Activated naive CD8-positive, alpha-beta T cell (primary cell): ENCODE measurements around the gene VSIG8.
A peak's percentile ranks its signal among the peaks of the same experiment; 100 is the strongest.

ENCODE experiments used
- H3K27ac Mint-ChIP-seq: one replicate; pipeline ENCODE4 v1.8.0; 2021; ENCODE audit warnings: mixed read lengths
- H3K27me3 Mint-ChIP-seq: one replicate; pipeline ENCODE4 v1.8.0; 2021; ENCODE audit warnings: mixed read lengths
- H3K36me3 Mint-ChIP-seq: one replicate; pipeline ENCODE4 v1.8.0; 2021; ENCODE audit warnings: mixed read lengths
- H3K4me1 Mint-ChIP-seq: one replicate; pipeline ENCODE4 v1.8.0; 2021; ENCODE audit warnings: low read depth, mixed read lengths
- H3K4me3 Mint-ChIP-seq: one replicate; pipeline ENCODE4 v1.8.0; 2021; ENCODE audit warnings: mild to moderate bottlenecking, mixed read lengths
- H3K9me3 Mint-ChIP-seq: one replicate; pipeline ENCODE4 v1.8.0; 2021; ENCODE audit warnings: low read depth, mixed read lengths

Gene VSIG8

GRCh38 chr1:159872891-159873290 is 10.4 kb upstream of the VSIG8 start:
- peaks cover 4% of the 10 kb centered on the region for H3K27me3 Mint-ChIP-seq
- no peak overlapping the region for H3K4me3 Mint-ChIP-seq
- no peaks in the 10 kb centered on the region for H3K36me3 Mint-ChIP-seq
- no peak overlapping the region for H3K27ac Mint-ChIP-seq
- no peaks in the 10 kb centered on the region for H3K9me3 Mint-ChIP-seq
- peaks cover 9% of the 10 kb centered on the region for H3K4me1 Mint-ChIP-seq

DNA sequence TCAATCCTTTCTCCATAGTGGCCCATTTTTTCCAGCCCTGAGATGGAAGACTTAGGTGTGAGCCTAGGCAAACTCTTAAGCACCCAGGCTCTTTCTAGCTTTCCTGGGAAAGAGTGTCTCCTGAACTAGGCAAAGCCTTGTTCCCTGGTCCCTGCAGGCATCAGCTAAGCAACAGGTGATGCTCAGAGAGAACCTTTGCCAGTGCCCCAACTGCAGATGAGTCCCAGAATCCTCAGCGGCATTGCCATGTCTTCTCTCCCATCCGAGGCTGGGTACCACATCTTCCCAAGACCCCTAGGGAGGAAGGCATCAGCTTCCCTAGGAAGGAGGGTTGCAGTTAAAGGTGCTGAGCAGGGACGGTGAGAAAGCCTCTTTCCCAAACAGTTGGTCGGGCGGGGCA is 8.2 kb upstream of the VSIG8 start:
- no peaks in the 10 kb centered on the region for H3K36me3 Mint-ChIP-seq
- H3K4me1 Mint-ChIP-seq: peaks cover 20% of the 10 kb centered on the region
- H3K27me3 Mint-ChIP-seq: peaks cover 4% of the 10 kb centered on the region
- H3K9me3 Mint-ChIP-seq: no peaks in the 10 kb centered on the region
- no peak overlapping the region for H3K27ac Mint-ChIP-seq
- no peak overlapping the region for H3K4me3 Mint-ChIP-seq

DNA sequence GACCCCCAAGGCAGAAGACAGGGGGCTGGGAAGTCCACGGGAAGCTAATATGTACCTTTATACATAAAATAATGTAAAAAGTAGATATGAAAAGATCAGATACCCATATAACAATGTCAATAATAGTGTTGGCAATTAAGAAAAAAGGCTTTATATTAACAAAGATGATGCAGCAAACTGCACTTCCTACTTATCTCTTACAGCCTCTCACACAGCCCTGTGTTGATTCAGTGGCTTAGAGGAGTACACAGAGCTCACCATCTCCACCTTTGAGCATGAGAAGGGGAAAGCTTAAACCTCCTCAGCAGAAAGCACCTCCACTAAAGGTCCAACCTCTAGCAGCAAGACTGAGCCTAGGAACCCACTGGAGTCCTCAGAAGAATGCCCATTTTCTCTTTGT is 7.2 kb upstream of the VSIG8 start:
- Mint-ChIP-seq H3K4me3 (no peak overlapping the region), H3K27me3 (peaks cover 4% of the 10 kb centered on the region), H3K36me3 (no peaks in the 10 kb centered on the region), H3K27ac (no peak overlapping the region), H3K4me1 (peaks cover 20% of the 10 kb centered on the region), H3K9me3 (no peaks in the 10 kb centered on the region)

DNA sequence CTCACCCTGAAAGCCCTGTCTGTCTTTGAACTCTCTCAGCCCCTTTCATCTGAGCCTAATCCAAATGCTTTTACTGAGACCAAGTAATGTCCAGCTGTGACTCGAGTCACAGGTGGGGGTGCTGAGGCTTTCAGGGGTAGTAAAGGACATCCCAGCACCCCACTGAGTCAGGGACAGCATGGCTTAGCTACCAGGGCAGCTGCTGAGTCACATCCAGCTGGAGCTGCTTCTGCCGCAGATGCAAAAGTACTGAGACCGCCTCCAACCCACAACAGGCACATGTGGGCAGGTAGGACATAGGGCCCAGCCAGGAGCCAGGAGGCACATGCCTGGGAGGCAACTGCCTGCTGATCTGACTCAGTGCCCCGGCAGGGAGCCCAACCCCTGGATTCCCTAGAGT is 6.7 kb upstream of the VSIG8 start:
- H3K4me3 Mint-ChIP-seq: no peak overlapping the region
- H3K36me3 Mint-ChIP-seq: no peaks in the 10 kb centered on the region
- no peaks in the 10 kb centered on the region for H3K9me3 Mint-ChIP-seq
- no peak overlapping the region for H3K27ac Mint-ChIP-seq
- peaks cover 20% of the 10 kb centered on the region for H3K4me1 Mint-ChIP-seq
- peaks cover 1% of the 10 kb centered on the region for H3K27me3 Mint-ChIP-seq

- Mint-ChIP-seq H3K9me3 (no peaks in the 10 kb centered on the region), H3K27ac (no peak overlapping the region), H3K4me3 (no peak overlapping the region), H3K27me3 (no peaks in the 10 kb centered on the region), H3K4me1 (peaks cover 20% of the 10 kb centered on the region), H3K36me3 (no peaks in the 10 kb centered on the region)
These were observed 6.3 kb upstream of the VSIG8 start for GRCh38 chr1:159868766-159869165.

DNA sequence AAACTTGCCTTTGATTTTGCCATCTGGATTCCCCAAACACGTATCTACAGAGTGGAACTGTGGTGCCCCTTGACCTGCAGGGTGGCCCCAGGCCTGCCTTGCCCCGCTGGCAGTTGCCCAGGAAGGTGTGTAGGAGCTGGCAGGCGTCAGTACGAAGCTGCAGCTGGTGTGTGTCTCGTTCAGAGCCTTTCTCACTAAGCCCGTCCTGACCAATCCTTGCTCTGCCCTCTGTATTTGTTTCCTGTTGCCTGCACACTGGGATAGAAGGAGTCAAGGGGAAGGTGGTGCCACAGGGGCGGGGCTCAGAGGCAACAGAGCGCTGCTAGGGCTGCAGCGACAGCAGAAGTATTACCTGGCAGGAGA is 5.2 kb upstream of the VSIG8 start:
- Mint-ChIP-seq H3K9me3 (no peaks in the 10 kb centered on the region), H3K27ac (no peak overlapping the region), H3K4me1 (peaks cover 20% of the 10 kb centered on the region), H3K36me3 (no peaks in the 10 kb centered on the region), H3K27me3 (no peaks in the 10 kb centered on the region), H3K4me3 (no peak overlapping the region)

- Mint-ChIP-seq H3K4me1 (peaks cover 20% of the 10 kb centered on the region), H3K36me3 (no peaks in the 10 kb centered on the region), H3K4me3 (no peak overlapping the region), H3K27me3 (no peaks in the 10 kb centered on the region), H3K9me3 (no peaks in the 10 kb centered on the region), H3K27ac (no peak overlapping the region)
These were observed 4.6 kb upstream of the VSIG8 start for GRCh38 chr1:159866905-159867663.

- Mint-ChIP-seq H3K27me3 (no peaks in the 10 kb centered on the region), H3K4me1 (peaks cover 20% of the 10 kb centered on the region), H3K27ac (no peak overlapping the region), H3K9me3 (no peaks in the 10 kb centered on the region), H3K4me3 (no peak overlapping the region), H3K36me3 (no peaks in the 10 kb centered on the region)
These were observed 3.6 kb upstream of the VSIG8 start for GRCh38 chr1:159866066-159866465.

- H3K27me3 Mint-ChIP-seq: no peaks in the 10 kb centered on the region
- no peaks in the 10 kb centered on the region for H3K36me3 Mint-ChIP-seq
- no peak overlapping the region for H3K27ac Mint-ChIP-seq
- peaks cover 16% of the 10 kb centered on the region for H3K4me1 Mint-ChIP-seq
- H3K9me3 Mint-ChIP-seq: no peaks in the 10 kb centered on the region
- H3K4me3 Mint-ChIP-seq: no peak overlapping the region
These were observed 1.8 kb upstream of the VSIG8 start for GRCh38 chr1:159864262-159864661.

- no peak overlapping the region for H3K4me3 Mint-ChIP-seq
- H3K27ac Mint-ChIP-seq: no peak overlapping the region
These were observed 426 bp downstream of the VSIG8 start for GRCh38 chr1:159862031-159862430.

GRCh38 chr1:159861218-159861617 is 1.2 kb downstream of the VSIG8 start:
- H3K27ac Mint-ChIP-seq: no peak overlapping the region
- H3K9me3 Mint-ChIP-seq: no peaks in the 10 kb centered on the region
- H3K4me3 Mint-ChIP-seq: no peak overlapping the region
- no peaks in the 10 kb centered on the region for H3K27me3 Mint-ChIP-seq
- peaks cover 5% of the 10 kb centered on the region for H3K4me1 Mint-ChIP-seq
- H3K36me3 Mint-ChIP-seq: no peaks in the 10 kb centered on the region

More at GRCh38 chr1:159862031-159862430, 426 bp downstream of the VSIG8 start:
- peaks cover 9% of the 10 kb centered on the region for H3K4me1 Mint-ChIP-seq
- no peaks in the 10 kb centered on the region for H3K36me3 Mint-ChIP-seq
- no peaks in the 10 kb centered on the region for H3K9me3 Mint-ChIP-seq
- H3K27me3 Mint-ChIP-seq: no peaks in the 10 kb centered on the region

DNA sequence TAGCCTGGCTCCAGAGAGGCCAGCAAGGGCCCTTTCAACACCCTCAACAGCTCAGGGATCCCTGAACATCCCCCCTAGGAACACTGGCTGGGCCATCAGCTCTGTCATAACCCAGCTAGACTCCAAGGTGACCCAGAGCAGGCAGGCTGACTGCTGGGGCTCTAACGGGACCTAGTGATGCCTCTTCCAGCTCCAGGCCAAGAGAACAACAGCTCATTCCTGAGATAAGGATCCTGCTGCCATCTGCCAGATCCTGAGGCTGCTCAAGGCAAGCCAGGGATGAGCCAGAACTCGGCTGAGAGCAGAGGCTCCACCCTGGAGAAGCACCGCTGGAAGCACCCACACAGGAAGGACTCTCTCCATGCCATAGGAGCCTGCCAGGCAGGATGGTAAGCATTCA is 2.0 kb downstream of the VSIG8 start:
- H3K27me3 Mint-ChIP-seq: no peaks in the 10 kb centered on the region
- no peak overlapping the region for H3K4me3 Mint-ChIP-seq
- no peaks in the 10 kb centered on the region for H3K36me3 Mint-ChIP-seq
- no peak overlapping the region for H3K27ac Mint-ChIP-seq
- H3K9me3 Mint-ChIP-seq: no peaks in the 10 kb centered on the region
- H3K4me1 Mint-ChIP-seq: peaks cover 5% of the 10 kb centered on the region

GRCh38 chr1:159859767-159860322 is 2.6 kb downstream of the VSIG8 start:
- H3K36me3 Mint-ChIP-seq: no peaks in the 10 kb centered on the region
- no peaks in the 10 kb centered on the region for H3K27me3 Mint-ChIP-seq
- H3K27ac Mint-ChIP-seq: no peak overlapping the region
- H3K4me3 Mint-ChIP-seq: no peak overlapping the region
- H3K9me3 Mint-ChIP-seq: no peaks in the 10 kb centered on the region
- peaks cover 10% of the 10 kb centered on the region for H3K4me1 Mint-ChIP-seq

GRCh38 chr1:159857889-159858288 is 4.6 kb downstream of the VSIG8 start:
- peaks cover 21% of the 10 kb centered on the region for H3K4me1 Mint-ChIP-seq
- no peak overlapping the region for H3K27ac Mint-ChIP-seq
- no peaks in the 10 kb centered on the region for H3K36me3 Mint-ChIP-seq
- H3K4me3 Mint-ChIP-seq: no peak overlapping the region
- no peaks in the 10 kb centered on the region for H3K27me3 Mint-ChIP-seq
- no peaks in the 10 kb centered on the region for H3K9me3 Mint-ChIP-seq

DNA sequence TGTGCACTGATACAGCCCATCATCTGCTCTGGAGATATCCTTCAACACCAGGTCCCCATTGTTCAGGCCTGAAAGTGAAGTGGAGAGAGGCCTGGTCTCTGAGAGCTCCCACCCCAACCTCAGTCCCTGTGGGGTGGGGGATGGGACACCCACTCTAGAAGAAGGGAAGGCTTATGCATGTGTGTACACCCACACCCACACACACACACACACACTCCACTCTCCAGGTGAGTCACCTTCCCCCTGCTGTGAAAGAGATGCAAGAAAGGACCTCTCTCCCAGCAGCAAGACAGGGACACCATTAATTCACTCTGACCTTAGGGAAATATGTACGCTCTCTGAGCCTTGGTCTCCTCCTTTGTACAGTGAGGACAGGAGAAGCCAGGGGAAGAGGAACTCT is 5.9 kb downstream of the VSIG8 start:
- no peaks in the 10 kb centered on the region for H3K27me3 Mint-ChIP-seq
- peak overlapping the region; percentile 44 for H3K4me3 Mint-ChIP-seq
- no peaks in the 10 kb centered on the region for H3K9me3 Mint-ChIP-seq
- H3K36me3 Mint-ChIP-seq: no peaks in the 10 kb centered on the region
- no peak overlapping the region for H3K27ac Mint-ChIP-seq
- peaks cover 22% of the 10 kb centered on the region for H3K4me1 Mint-ChIP-seq

DNA sequence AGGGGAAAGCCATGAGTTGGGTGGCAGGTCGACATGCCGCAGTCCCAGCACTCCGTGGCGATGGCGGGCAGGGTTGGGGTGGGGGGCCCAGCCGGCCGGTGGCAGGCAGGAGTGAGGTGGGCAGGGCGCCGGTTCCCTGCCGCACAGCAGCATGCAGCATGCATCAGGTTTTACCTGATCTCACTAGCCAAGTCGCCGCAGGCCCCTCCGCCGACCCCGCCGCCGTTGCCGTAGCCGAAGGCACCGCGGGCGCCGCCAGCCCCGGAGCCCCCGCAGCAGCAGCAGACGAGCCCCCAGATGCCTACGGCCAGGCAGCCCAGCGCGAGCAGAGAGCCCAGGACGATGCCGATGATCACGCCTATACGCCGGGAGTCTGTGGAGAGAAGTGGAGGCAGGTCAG is 6.7 kb downstream of the VSIG8 start:
- Mint-ChIP-seq H3K9me3 (no peaks in the 10 kb centered on the region), H3K36me3 (no peaks in the 10 kb centered on the region), H3K27ac (no peak overlapping the region), H3K27me3 (no peaks in the 10 kb centered on the region), H3K4me1 (peaks cover 23% of the 10 kb centered on the region), H3K4me3 (peak overlapping the region; percentile 84)
